GM10248 (cell line): ENCODE results near the gene CHPT1.

ENCODE experiments used
- CTCF ChIA-PET: fragments of 300-600 bp; sonication (Branson Sonifier 250); formaldehyde crosslinking; extraction: SDS; loops from one replicate; lab custom pipeline; 2021; ENCODE audit warnings: antibody characterized with exemption; lab: Yijun Ruan, JAX
- POLR2A ChIA-PET: fragments of 350-650 bp; sonication (Branson Sonifier 250); formaldehyde crosslinking; extraction: SDS; loops from one replicate; lab custom pipeline; 2020; ENCODE audit warnings: antibody characterized with exemption; lab: Yijun Ruan, JAX
- DNase-seq: peaks from one replicate; pipeline ENCODE4 v3.0.0; 2012; ENCODE audit errors: extremely low spot score
- TF ChIP-seq, protein P1 (sequence below): IDR thresholded peaks from 2 replicates; pipeline ENCODE4 v1.5.1; 2012; ENCODE audit warnings: mild to moderate bottlenecking, low read depth; ENCODE audit errors: extremely low read depth, missing control alignments, control extremely low read depth

CHPT1 gene

DNA sequence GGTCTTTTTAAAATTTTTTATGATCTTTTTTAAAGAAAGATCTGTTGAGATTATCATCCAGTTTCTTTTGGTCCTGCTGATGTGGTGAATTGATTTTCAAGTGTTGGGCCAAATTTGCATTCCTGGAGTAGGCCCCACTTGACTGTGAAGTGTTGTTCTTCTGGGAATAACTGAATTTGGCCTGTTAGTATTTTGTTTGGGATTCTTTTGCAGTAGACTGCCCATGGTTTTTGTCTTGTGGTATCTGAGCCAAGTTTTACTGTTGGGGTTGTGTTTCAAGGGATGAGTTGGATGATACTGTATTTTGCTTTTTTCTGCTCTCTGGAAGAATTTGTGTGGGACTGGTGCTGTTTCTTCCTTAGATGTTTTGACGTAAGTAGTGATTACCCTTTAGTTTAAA lies 45.8 kb downstream of the CHPT1 start:
- CTCF ChIA-PET: interaction anchor here (0.9 to 1.8 kb wide), 8 partner anchors 10 to 97 kb away, joined by 3 to 9 read pairs (median 4); no protein-coding TSS in a partner anchor
- DNase-seq: no peak
- POLR2A ChIA-PET: no interaction called here
- TF ChIP-seq, protein P1, sequence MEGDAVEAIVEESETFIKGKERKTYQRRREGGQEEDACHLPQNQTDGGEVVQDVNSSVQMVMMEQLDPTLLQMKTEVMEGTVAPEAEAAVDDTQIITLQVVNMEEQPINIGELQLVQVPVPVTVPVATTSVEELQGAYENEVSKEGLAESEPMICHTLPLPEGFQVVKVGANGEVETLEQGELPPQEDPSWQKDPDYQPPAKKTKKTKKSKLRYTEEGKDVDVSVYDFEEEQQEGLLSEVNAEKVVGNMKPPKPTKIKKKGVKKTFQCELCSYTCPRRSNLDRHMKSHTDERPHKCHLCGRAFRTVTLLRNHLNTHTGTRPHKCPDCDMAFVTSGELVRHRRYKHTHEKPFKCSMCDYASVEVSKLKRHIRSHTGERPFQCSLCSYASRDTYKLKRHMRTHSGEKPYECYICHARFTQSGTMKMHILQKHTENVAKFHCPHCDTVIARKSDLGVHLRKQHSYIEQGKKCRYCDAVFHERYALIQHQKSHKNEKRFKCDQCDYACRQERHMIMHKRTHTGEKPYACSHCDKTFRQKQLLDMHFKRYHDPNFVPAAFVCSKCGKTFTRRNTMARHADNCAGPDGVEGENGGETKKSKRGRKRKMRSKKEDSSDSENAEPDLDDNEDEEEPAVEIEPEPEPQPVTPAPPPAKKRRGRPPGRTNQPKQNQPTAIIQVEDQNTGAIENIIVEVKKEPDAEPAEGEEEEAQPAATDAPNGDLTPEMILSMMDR: no peak

DNA sequence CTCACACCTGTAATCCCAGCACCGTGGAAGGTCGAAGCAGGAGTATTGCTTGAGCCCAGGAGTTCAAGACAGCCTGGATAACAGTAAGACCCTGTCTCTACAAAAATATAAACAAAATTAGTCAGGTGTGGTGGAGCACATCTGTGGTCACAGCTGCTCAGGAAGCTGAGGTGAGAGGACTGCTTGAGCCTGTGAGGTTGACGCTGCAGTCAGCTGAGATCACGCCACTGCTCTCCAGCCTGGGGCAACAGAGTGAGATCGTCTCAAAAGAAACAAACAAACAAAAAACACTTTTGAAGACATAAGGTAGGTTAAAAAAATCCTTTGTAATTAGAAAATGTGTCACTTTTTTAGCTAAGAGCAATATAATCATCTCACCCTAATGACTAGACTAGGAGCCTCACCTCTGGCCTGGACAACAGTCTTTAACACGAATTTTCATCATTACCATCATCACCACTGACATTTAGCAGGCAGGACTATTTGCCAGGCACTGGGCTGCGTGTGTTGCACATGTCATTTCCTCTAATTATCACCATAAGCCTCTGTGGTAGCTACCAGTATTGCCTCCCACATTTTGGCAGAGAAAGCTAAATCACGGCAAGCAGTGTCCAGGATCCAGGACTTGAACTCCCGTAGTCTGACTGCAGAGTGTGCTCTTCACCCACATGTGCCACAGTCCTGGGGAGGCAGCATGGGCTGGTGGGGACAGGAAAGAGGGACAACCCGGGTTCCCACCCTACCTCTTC lies 46.5 kb downstream of the CHPT1 start:
- TF ChIP-seq, protein P1: peak; percentile 15
- DNase-seq: peak; percentile 28
- CTCF ChIA-PET: interaction anchor here (0.6 to 1.8 kb wide), 9 partner anchors 11 to 96 kb away, joined by 3 to 9 read pairs (median 4); no protein-coding TSS in a partner anchor
- POLR2A ChIA-PET: no interaction called here

DNA sequence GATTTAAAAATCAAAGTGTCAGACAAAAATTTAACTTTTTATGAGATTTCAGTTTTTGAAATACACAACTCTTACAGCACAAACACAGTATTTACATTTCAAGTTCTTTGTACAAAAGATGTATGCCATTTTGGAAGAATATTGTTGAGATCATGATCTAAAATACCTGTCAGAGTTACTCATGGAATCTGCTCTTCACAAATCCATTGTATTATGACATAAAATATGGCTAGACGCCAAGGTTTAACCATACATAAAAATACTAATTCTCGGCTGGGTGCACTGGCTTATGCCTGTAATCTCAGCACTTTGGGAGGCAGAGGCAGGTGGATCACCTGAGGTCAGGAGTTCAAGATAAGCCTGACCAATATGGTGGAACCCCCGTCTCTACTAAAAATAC lies 48.0 kb downstream of the CHPT1 start:
- ChIA-PET CTCF (interaction anchor here (1.1 to 1.3 kb wide), 2 partner anchors 12 to 110 kb away, joined by 3 to 4 read pairs; no protein-coding TSS in a partner anchor), POLR2A (no interaction called here)
- DNase-seq: no peak
- TF ChIP-seq, protein P1: no peak

DNA sequence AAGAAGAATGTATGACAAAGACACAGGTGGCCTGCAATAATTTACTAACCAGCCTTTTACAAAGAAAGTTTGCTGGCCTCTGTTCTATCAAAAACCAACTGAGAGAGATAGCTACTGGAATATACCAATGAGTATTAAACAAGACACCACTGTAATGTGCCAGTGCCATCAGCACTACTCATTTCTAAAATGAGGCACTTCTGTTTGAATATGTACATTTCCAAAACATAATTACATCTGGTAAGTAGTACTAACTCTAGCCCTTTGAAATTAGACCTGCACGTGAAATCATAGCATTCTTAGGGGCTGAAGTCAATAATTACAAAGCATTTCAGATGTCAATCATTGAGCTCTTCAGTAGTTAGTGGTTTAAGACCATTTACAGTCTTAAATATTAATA lies 48.8 kb downstream of the CHPT1 start:
- TF ChIP-seq, protein P1: no peak
- ChIA-PET CTCF (interaction anchor here (1.0 to 3.4 kb wide), 6 partner anchors 13 to 339 kb away, joined by 3 to 18 read pairs (median 4); partner anchors contain the start of gene ARL1), POLR2A (no interaction called here)
- DNase-seq: no peak

DNA sequence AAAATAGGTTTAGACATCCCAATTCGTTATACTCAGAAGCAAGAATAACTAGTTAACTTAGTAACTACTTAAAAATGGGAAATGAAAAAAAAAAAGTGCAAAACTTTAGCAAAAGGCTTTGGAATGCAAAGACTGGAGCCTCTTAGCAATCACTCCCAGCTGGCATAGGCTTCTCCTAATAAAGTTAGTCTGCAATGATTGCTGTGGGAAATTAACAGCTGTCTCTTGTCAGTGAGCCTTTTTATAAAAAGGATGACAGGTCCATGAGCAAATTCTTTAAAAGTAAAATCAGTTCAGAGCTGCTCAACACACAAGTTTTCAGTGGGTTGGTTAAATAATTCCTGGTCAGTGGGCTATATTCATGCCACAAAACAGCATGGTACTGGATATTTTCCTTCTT lies 49.2 kb downstream of the CHPT1 start:
- TF ChIP-seq, protein P1: no peak
- POLR2A ChIA-PET: no interaction called here
- CTCF ChIA-PET: interaction anchor here (0.7 to 3.4 kb wide), 10 partner anchors 8 to 340 kb away, joined by 3 to 18 read pairs (median 4); partner anchors contain the start of genes ARL1 and GNPTAB
- no peak for DNase-seq

DNA sequence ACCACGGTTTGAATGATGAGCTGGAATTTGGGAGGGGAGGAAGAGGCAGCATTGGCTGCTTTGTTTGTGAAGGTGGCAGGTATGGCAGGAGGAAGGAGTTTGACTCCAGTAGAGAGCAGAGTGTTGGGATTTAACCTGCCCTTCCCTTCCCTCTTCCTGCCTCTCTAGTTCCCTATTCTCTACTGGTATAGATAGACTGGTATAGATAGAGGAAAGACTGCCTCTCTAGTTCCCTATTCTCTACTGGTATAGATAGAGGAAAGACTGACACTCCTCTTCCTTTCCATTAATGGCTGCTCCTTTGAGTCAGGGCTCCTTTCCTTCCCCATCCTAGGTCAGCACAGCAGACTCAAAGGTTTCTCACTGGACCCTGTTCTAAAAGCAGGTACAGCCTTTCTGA lies 50.3 kb downstream of the CHPT1 start:
- ChIA-PET POLR2A (no interaction called here), CTCF (interaction anchor here (0.7 to 3.4 kb wide), 7 partner anchors 9 to 83 kb away, joined by 3 to 18 read pairs (median 5); partner anchors contain the start of gene GNPTAB)
- DNase-seq: no peak
- TF ChIP-seq, protein P1: no peak
